SK-MEL-5 (cell line): ENCODE data around the gene CDC16. TPM values are rescaled to one million over a fixed set of nuclear protein-coding genes. Genes with fewer than 3 reads are reported as not detected.

ENCODE experiments used
- DNase-seq: peaks from one replicate; pipeline ENCODE4 v3.0.0-alpha.2; 2016; ENCODE audit warnings: low read depth, low spot score
- in situ Hi-C: cut with HindIII; loops from 2 replicates; pipeline ENCODE4 v1.10.0; 2016; ENCODE audit warnings: low sequenced_read_pairs, high pct_unique_total_duplicates, low pct_unique_long_range_greater_than_20kb
- total RNA-seq: library from RNA; depleted of rRNA; stranded (reverse); fragments of >200 nt; shearing (Covaris generic); gene quantifications from 2 replicates; pipeline ENCODE4 v1.2.3, GENCODE V29; 2014

CDC16 gene
- total RNA-seq, 1 experiment from 2014 or later = 158 TPM

GRCh38 chr13:114279758-114280355 is 45.2 kb downstream of the CDC16 start:
- in situ Hi-C loops = no loop called here
- no peak for DNase-seq

GRCh38 chr13:114281351-114282040 is 46.8 kb downstream of the CDC16 start, which contains the start of gene UPF3A:
TSS of gene UPF3A (plus strand) at chr13:114281601. CDS start at chr13:114281640, 39 bp downstream.
- DNase-seq = peak; percentile 91
- in situ Hi-C loops = no loop called here

- in situ Hi-C loops = no loop called here
- DNase-seq = peak; percentile 19
Observed at GRCh38 chr13:114282041-114282670, 47.5 kb downstream of the CDC16 start.

- DNase-seq = no peak
- in situ Hi-C loops = no loop called here
Observed at GRCh38 chr13:114283576-114283975, 48.9 kb downstream of the CDC16 start.

- DNase-seq = no peak
- in situ Hi-C loops = no loop called here
Observed at GRCh38 chr13:114284680-114285079, 50.0 kb downstream of the CDC16 start.

GRCh38 chr13:114285166-114285808 is 50.6 kb downstream of the CDC16 start:
- in situ Hi-C loops = no loop called here
- no peak for DNase-seq

- no peak for DNase-seq
- in situ Hi-C loops = no loop called here
Observed at GRCh38 chr13:114286808-114287207, 52.1 kb downstream of the CDC16 start.

GRCh38 chr13:114288157-114288591 is 53.5 kb downstream of the CDC16 start:
- in situ Hi-C loops = no loop called here
- no peak for DNase-seq

GRCh38 chr13:114296448-114296847 is 61.8 kb downstream of the CDC16 start:
- DNase-seq = no peak
- in situ Hi-C loops = no loop called here

- in situ Hi-C loops = no loop called here
- no peak for DNase-seq
Observed at GRCh38 chr13:114296902-114297301, 62.2 kb downstream of the CDC16 start.

- in situ Hi-C loops = no loop called here
- no peak for DNase-seq
Observed at GRCh38 chr13:114298866-114299265, 64.2 kb downstream of the CDC16 start.

GRCh38 chr13:114299604-114300305 is 65.1 kb downstream of the CDC16 start:
- in situ Hi-C loops = no loop called here
- no peak for DNase-seq

- no peak for DNase-seq
- in situ Hi-C loops = no loop called here
Observed at GRCh38 chr13:114303700-114304327, 69.1 kb downstream of the CDC16 start.

- in situ Hi-C loops = no loop called here
- DNase-seq = no peak
Observed at GRCh38 chr13:114304346-114305034, 69.8 kb downstream of the CDC16 start.

- in situ Hi-C loops = no loop called here
- DNase-seq = no peak
Observed at GRCh38 chr13:114309086-114309485, 74.4 kb downstream of the CDC16 start.

GRCh38 chr13:114309806-114310410 is 75.2 kb downstream of the CDC16 start:
- in situ Hi-C loops = no loop called here
- peak; percentile 37 for DNase-seq
